H1 (cell line): ENCODE results near the gene UNC5B. TPM values are rescaled to one million over a fixed set of nuclear protein-coding genes. Genes with fewer than 3 reads are reported as not detected.

Source experiments
- CTCF ChIA-PET: fragments of 300-600 bp; sonication (Branson Sonifier 250); formaldehyde crosslinking; loops from one replicate; lab custom pipeline; 2021; ENCODE audit not compliant: partially characterized antibody; lab: Charles Lee
- POLR2A ChIA-PET: fragments of 300-600 bp; sonication (Branson Sonifier 250); formaldehyde crosslinking; loops from one replicate; lab custom pipeline; 2021; ENCODE audit warnings: inconsistent platforms; ENCODE audit not compliant: partially characterized antibody; lab: Charles Lee
- DNase-seq, 2 experiments: peaks; one replicate each; pipeline versions ENCODE4 v3.0.0 to v3.0.0-alpha.2; 2010 to 2022; ENCODE audit warnings: low spot score in 2 of 2, low read depth in 1 of 2, mixed read lengths in 1 of 2
- FAIRE-seq: peaks from 2 replicates; lab custom pipeline; 2011; peaks lifted over from hg19 to GRCh38; lab: Jason Lieb, UNC
- H2AFZ ChIP-seq: 2 replicates; pipeline ENCODE4 v1.8.1; 2012; ENCODE audit warnings: low read length, inconsistent platforms
- H2AK5ac ChIP-seq: 2 replicates; pipeline ENCODE4 v1.6.1; 2013; ENCODE audit warnings: low read depth, low read length
- H2BK120ac ChIP-seq: replicated peaks from 2 replicates; pipeline ENCODE3; 2013; ENCODE audit warnings: low read depth, low read length, inconsistent platforms
- H2BK12ac ChIP-seq: 2 replicates; pipeline ENCODE4 v1.6.1; 2013; ENCODE audit warnings: low read depth, low read length
- H2BK15ac ChIP-seq: 2 replicates; pipeline ENCODE4 v1.6.1; 2013; ENCODE audit warnings: low read length
- H2BK20ac ChIP-seq: 2 replicates; pipeline ENCODE4 v1.6.1; 2013; ENCODE audit warnings: low read length
- H2BK5ac ChIP-seq: 2 replicates; pipeline ENCODE4 v1.6.1; 2013; ENCODE audit warnings: low read depth, low read length
- H3K14ac ChIP-seq: 2 replicates; pipeline ENCODE4 v1.6.1; 2013; ENCODE audit warnings: inconsistent platforms; ENCODE audit not compliant: insufficient read length
- H3K18ac ChIP-seq: 2 replicates; pipeline ENCODE4 v1.6.1; 2013; ENCODE audit warnings: low read length; ENCODE audit errors: extremely low read depth
- H3K23ac ChIP-seq: 2 replicates; pipeline ENCODE4 v1.6.1; 2013; ENCODE audit warnings: inconsistent platforms; ENCODE audit not compliant: insufficient read length
- H3K23me2 ChIP-seq: 2 replicates; pipeline ENCODE4 v1.6.1; 2013; ENCODE audit warnings: low read depth, low read length
- H3K27ac ChIP-seq: 2 replicates; pipeline ENCODE4 v1.6.1; 2011; ENCODE audit warnings: low read depth, low read length, inconsistent platforms
- H3K27me3 ChIP-seq, 4 experiments: replicated peaks in 1 of 4; 1 replicate in 1 of 4; 2 replicates in 3 of 4; pipeline versions ENCODE4 v1.6.1 to v1.8.1; 2011 to 2013; ENCODE audit warnings: low read length in 3 of 4, mild to moderate bottlenecking in 3 of 4, inconsistent platforms in 2 of 4, mixed read lengths in 2 of 4, moderate library complexity in 1 of 4; ENCODE audit not compliant: control insufficient read depth in 3 of 4, insufficient read depth in 3 of 4; ENCODE audit errors: extremely low read depth in 1 of 4
- H3K36me3 ChIP-seq, 4 experiments: 2 replicates each; pipeline versions ENCODE4 v1.6.1 to v1.8.1; 2011 to 2013; ENCODE audit warnings: mild to moderate bottlenecking in 4 of 4, low read length in 3 of 4, moderate library complexity in 2 of 4, control low read depth in 1 of 4, inconsistent platforms in 1 of 4; ENCODE audit not compliant: insufficient read depth in 4 of 4, control insufficient read depth in 2 of 4
- H3K4ac ChIP-seq: replicated peaks from 2 replicates; pipeline ENCODE3; 2013; ENCODE audit warnings: low read length, low read depth, mixed read lengths, inconsistent platforms; ENCODE audit not compliant: insufficient read length
- H3K4me1 ChIP-seq, 4 experiments: replicated peaks in 1 of 4; 1 replicate in 1 of 4; 2 replicates in 3 of 4; pipeline versions ENCODE4 v1.6.1 to v1.8.1; 2011 to 2013; ENCODE audit warnings: low read length in 3 of 4, inconsistent platforms in 2 of 4, mixed read lengths in 1 of 4; ENCODE audit not compliant: insufficient read depth in 4 of 4, control insufficient read depth in 3 of 4
- H3K4me2 ChIP-seq, 2 experiments: 2 replicates each; pipeline versions ENCODE4 v1.6.1 to v1.8.1; 2011 to 2013; ENCODE audit warnings: low read depth in 2 of 2, low read length in 2 of 2, control low read depth in 1 of 2, inconsistent platforms in 1 of 2, mild to moderate bottlenecking in 1 of 2; ENCODE audit not compliant: insufficient read depth in 1 of 2
- H3K4me3 ChIP-seq, 4 experiments: fragments of 200-600, 300-600 bp in 1 of 4; sonication (generic), shearing (Covaris generic), sonication (Bioruptor Twin) in 1 of 4; 2 replicates each; pipeline versions ENCODE4 v1.5.1 to v1.8.1; 2011 to 2016; ENCODE audit warnings: low read length in 4 of 4, low read depth in 3 of 4, control low read depth in 2 of 4, inconsistent platforms in 2 of 4, mild to moderate bottlenecking in 2 of 4, mixed read lengths in 1 of 4, moderate library complexity in 1 of 4; ENCODE audit not compliant: insufficient read depth in 2 of 4; ENCODE audit errors: extremely low read depth in 1 of 4
- H3K56ac ChIP-seq: replicated peaks from 2 replicates; pipeline ENCODE3; 2013; ENCODE audit warnings: low read depth, mild to moderate bottlenecking, mixed read lengths, low read length, inconsistent platforms; ENCODE audit not compliant: insufficient read length
- H3K79me1 ChIP-seq: 2 replicates; pipeline ENCODE4 v1.6.1; 2013; ENCODE audit warnings: low read depth, low read length, control low read depth
- H3K79me2 ChIP-seq, 2 experiments: 2 replicates each; pipeline versions ENCODE4 v1.6.1 to v1.8.1; 2012 to 2013; ENCODE audit warnings: low read length in 2 of 2, mild to moderate bottlenecking in 2 of 2, inconsistent platforms in 1 of 2; ENCODE audit not compliant: insufficient read depth in 2 of 2, control insufficient read depth in 1 of 2
- H3K9ac ChIP-seq, 4 experiments: replicated peaks in 1 of 4; 1 replicate in 1 of 4; 2 replicates in 3 of 4; pipeline versions ENCODE4 v1.6.1 to v1.8.1; 2011 to 2013; ENCODE audit warnings: low read depth in 3 of 4, low read length in 3 of 4, control low read depth in 2 of 4, mild to moderate bottlenecking in 2 of 4, moderate library complexity in 2 of 4, inconsistent platforms in 1 of 4; ENCODE audit errors: extremely low read depth in 1 of 4
- H3K9me3 ChIP-seq, 2 experiments: 2 replicates each; pipeline versions ENCODE4 v1.6.1 to v1.8.1; 2012 to 2013; ENCODE audit warnings: mild to moderate bottlenecking in 2 of 2, moderate library complexity in 2 of 2, control low read depth in 1 of 2, inconsistent platforms in 1 of 2, low read depth in 1 of 2, low read length in 1 of 2, mixed read lengths in 1 of 2; ENCODE audit not compliant: insufficient read depth in 2 of 2
- H4K20me1 ChIP-seq, 2 experiments: replicated peaks in 1 of 2; 2 replicates each; pipeline versions ENCODE3 to v1.8.1; 2011 to 2013; ENCODE audit warnings: inconsistent platforms in 2 of 2, low read length in 2 of 2, mild to moderate bottlenecking in 1 of 2; ENCODE audit not compliant: insufficient read depth in 2 of 2, control insufficient read depth in 1 of 2
- H4K5ac ChIP-seq: 2 replicates; pipeline ENCODE4 v1.6.1; 2013; ENCODE audit warnings: low read length, low read depth, mixed read lengths, inconsistent platforms; ENCODE audit not compliant: insufficient read length
- H4K8ac ChIP-seq: 2 replicates; pipeline ENCODE4 v1.8.0; 2013; ENCODE audit warnings: mild to moderate bottlenecking, moderate library complexity, low read length, inconsistent platforms; ENCODE audit not compliant: insufficient read depth; ENCODE audit errors: extremely low read depth
- H4K91ac ChIP-seq: replicated peaks from 2 replicates; pipeline ENCODE3; 2013; ENCODE audit warnings: low read length, mixed read lengths, inconsistent platforms; ENCODE audit not compliant: insufficient read length
- BACH1 ChIP-seq: IDR thresholded peaks from 2 replicates; pipeline ENCODE4 v1.6.1; 2012; ENCODE audit warnings: low read length, improper control_type of control experiment
- CHD1 ChIP-seq: IDR thresholded peaks from 2 replicates; pipeline ENCODE4 v1.6.1; 2012; ENCODE audit warnings: low read depth, low read length, improper control_type of control experiment
- CREB1 ChIP-seq: IDR thresholded peaks from 2 replicates; pipeline ENCODE4 v1.6.1; 2012; ENCODE audit warnings: inconsistent platforms
- EP300 ChIP-seq, 2 experiments: IDR thresholded peaks; 1 replicate in 1 of 2; 2 replicates in 1 of 2; pipeline ENCODE4 v1.6.1; 2011 to 2012; ENCODE audit warnings: low read depth in 2 of 2, low read length in 2 of 2, mild to moderate bottlenecking in 2 of 2, borderline replicate concordance in 1 of 2, inconsistent platforms in 1 of 2, moderate library complexity in 1 of 2
- FOSL1 ChIP-seq: IDR thresholded peaks from 2 replicates; pipeline ENCODE4 v1.6.1; 2011; ENCODE audit warnings: mild to moderate bottlenecking, low read depth, low read length, moderate library complexity; ENCODE audit not compliant: insufficient read depth
- HDAC6 ChIP-seq: IDR thresholded peaks from one replicate; pipeline ENCODE4 v1.7.1; 2012; ENCODE audit warnings: low read depth, mild to moderate bottlenecking, inconsistent platforms, low read length, moderate library complexity
- KDM4A ChIP-seq: IDR thresholded peaks from one replicate; pipeline ENCODE4 v1.7.1; 2012; ENCODE audit warnings: low read depth, mild to moderate bottlenecking, moderate library complexity, low read length, inconsistent platforms; ENCODE audit not compliant: severe bottlenecking
- SP2 ChIP-seq: IDR thresholded peaks from 2 replicates; pipeline ENCODE4 v1.6.1; 2012; ENCODE audit warnings: mild to moderate bottlenecking, low read length, inconsistent platforms
- TCF12 ChIP-seq: IDR thresholded peaks from 2 replicates; pipeline ENCODE4 v1.6.1; 2011; ENCODE audit warnings: low read depth, mild to moderate bottlenecking, low read length
- TEAD4 ChIP-seq: IDR thresholded peaks from 2 replicates; pipeline ENCODE4 v1.6.1; 2012; ENCODE audit warnings: low read depth, low read length, inconsistent platforms, mixed read lengths
- YY1 ChIP-seq: IDR thresholded peaks from 2 replicates; pipeline ENCODE4 v1.6.1; 2011; ENCODE audit warnings: low read depth, mild to moderate bottlenecking, low read length
- WGBS, 2 experiments: shearing (Covaris generic) in 1 of 2; methylation state at CpG; one replicate each; pipeline versions ENCODE4 v1.1.6 to v1.1.7; 2013 to 2015; ENCODE audit warnings: low lambda C conversion rate in 2 of 2, mixed read lengths in 2 of 2, inconsistent platforms in 1 of 2, low coverage in 1 of 2, missing lambda C conversion rate in 1 of 2; ENCODE audit not compliant: insufficient replicate concordance in 2 of 2, insufficient coverage in 1 of 2, insufficient read length in 1 of 2; ENCODE audit errors: extremely low coverage in 1 of 2, missing lambda C conversion rate in 1 of 2; 5-methylcytosine and 5-hydroxymethylcytosine counted together
- polyA plus RNA-seq, 7 experiments: library from polyadenylated mRNA; depleted of rRNA in 3 of 7; stranded (reverse) in 5 of 7; unstranded in 2 of 7; fragments of >200 nt in 5 of 7; fragments of 200-250 nt in 2 of 7; gene quantifications; 1 replicate in 5 of 7; 2 replicates in 1 of 7; 4 replicates in 1 of 7; pipeline versions ENCODE4 v1.2.1 to v1.2.3, GENCODE V29; 2011 to 2013; ENCODE audit warnings: missing spikeins in 2 of 7, mixed read lengths in 2 of 7
- total RNA-seq: library from RNA; stranded (reverse); fragmentation: NEBNext Ultra II Directional; extraction: Animal tissue kit (Norgen Biotek cat#: 25700); gene quantifications from 2 replicates; pipeline ENCODE4 v1.2.1, GENCODE V29; 2021

UNC5B gene
- total and polyA plus RNA-seq, 2 of the 8 experiments (the other 6 are each of a cell fraction or from before 2014, with no cell fraction given) = 27.9 to 31.8 TPM

- H3K56ac ChIP-seq = no peak overlapping the region
- 83% methylated on average over 13 of the region's 13 CpGs; no CpG with 5 or more reads in 1 of the 2 experiments for WGBS, 2 experiments
- FAIRE-seq = no peak
These were observed 27.0 kb downstream of the UNC5B start for GRCh38 chr10:71239131-71239915.

More at GRCh38 chr10:71239131-71239915, 27.0 kb downstream of the UNC5B start:
- peaks cover 20% of the 10 kb centered on the region for H3K79me1 ChIP-seq
- CTCF ChIA-PET = interaction anchor here (0.6 to 7.2 kb wide), 7 partner anchors 10 to 497 kb away, joined by 3 to 58 read pairs (median 6); no protein-coding TSS in a partner anchor
- H3K4me2 ChIP-seq = no peak overlapping the region
- no peaks in the 10 kb centered on the region; a peak in 1 of 7 replicates for H3K27me3 ChIP-seq
- H3K79me2 ChIP-seq = peaks cover 0 to 3% of the 10 kb centered on the region in 2 experiments; a peak in 1 of 4 replicates
- no peak overlapping the region for H2BK15ac ChIP-seq
- no peak overlapping the region for H2BK5ac ChIP-seq
- no peak overlapping the region for H4K91ac ChIP-seq
- no peak overlapping the region for H3K27ac ChIP-seq
- no peak overlapping the region for H3K4me3 ChIP-seq
- no peak overlapping the region for H2AFZ ChIP-seq
- no peak overlapping the region for H3K4ac ChIP-seq
- TF ChIP-seq YY1 = no peak
- no peak for TF ChIP-seq SP2
- TF ChIP-seq TEAD4 = no peak
- no peak for TF ChIP-seq BACH1
- no peak for TF ChIP-seq KDM4A
- no peak for TF ChIP-seq CHD1
- no peak for TF ChIP-seq FOSL1
- no peak for TF ChIP-seq TCF12
- no peak for TF ChIP-seq EP300 (IDR thresholded peaks at IDR 0.05; ENCODE audit: borderline replicate concordance in 1 of 2, low read depth in 2 of 2, low read length in 2 of 2)
- no peak for TF ChIP-seq CREB1
- no peak for TF ChIP-seq HDAC6
- TF ChIP-seq, all 59 proteins: peak for 0
- no peak overlapping the region for H3K23ac ChIP-seq
- no peaks in the 10 kb centered on the region for H3K9me3 ChIP-seq
- H3K4me1 ChIP-seq = peaks cover 7 to 10% (median 10%) of the 10 kb centered on the region in 4 experiments; a peak in 6 of 7 replicates
- no peak for DNase-seq
- no peak overlapping the region for H2BK12ac ChIP-seq
- no peak overlapping the region for H4K5ac ChIP-seq
- peak overlapping the region; percentile 8; the same call in 1 of the 2 replicates for H2AK5ac ChIP-seq
- no peaks in the 10 kb centered on the region for H3K23me2 ChIP-seq
- no peak overlapping the region for H2BK20ac ChIP-seq
- H4K20me1 ChIP-seq = peaks cover 9 to 13% of the 10 kb centered on the region in 2 experiments
- no peak overlapping the region for H3K14ac ChIP-seq
- no peak overlapping the region for H2BK120ac ChIP-seq
- H4K8ac ChIP-seq = no peak overlapping the region
- no peak overlapping the region for H3K9ac ChIP-seq
- no peaks in the 10 kb centered on the region for H3K36me3 ChIP-seq
- no peak overlapping the region for H3K18ac ChIP-seq
- POLR2A ChIA-PET = interaction anchor here (1.2 to 1.6 kb wide), 2 partner anchors 9 to 21 kb away, joined by 3 to 5 read pairs; no protein-coding TSS in a partner anchor
